Prostate gland (tissue), 2 donors: ENCODE data around the gene STX11. TPM values are rescaled to one million over a fixed set of nuclear protein-coding genes. Genes with fewer than 3 reads are reported as not detected.

ENCODE experiments used
- DNase-seq: peaks from one replicate; pipeline ENCODE4 v3.0.0-alpha.2; 2019; ENCODE audit warnings: low spot score
- H3K27ac ChIP-seq, 2 donors: fragments of 200-600 bp; sonication (generic); 2 replicates each; pipeline ENCODE4 v1.5.1; 2017 to 2019
- H3K27me3 ChIP-seq: fragments of 200-600 bp; sonication (generic); replicated peaks from 2 replicates; pipeline ENCODE4 v1.5.1; 2019; ENCODE audit not compliant: insufficient read depth
- H3K36me3 ChIP-seq, 2 donors: fragments of 200-600 bp; sonication (generic); 1 replicate in 1 of 2; 2 replicates in 1 of 2; pipeline versions ENCODE4 v1.5.1 to v1.8.1; 2017 to 2019
- H3K4me1 ChIP-seq: fragments of 200-600 bp; sonication (generic); replicated peaks from 2 replicates; pipeline ENCODE4 v1.5.1; 2019
- H3K4me3 ChIP-seq, 2 donors: fragments of 200-600 bp; sonication (generic); 2 replicates each; pipeline ENCODE4 v1.5.1; 2017 to 2019
- H3K9me3 ChIP-seq: fragments of 200-600 bp; sonication (generic); 2 replicates; pipeline ENCODE4 v1.5.1; 2017
- CTCF ChIP-seq, 4 experiments: fragments of 200-600 bp in 2 of 4; fragments of 450-650 bp in 2 of 4; sonication (generic) in 2 of 4; IDR thresholded peaks; 1 replicate in 3 of 4; 2 replicates in 1 of 4; pipeline ENCODE4 v1.5.1; 2016 to 2019; ENCODE audit warnings: antibody characterized with exemption in 4 of 4, mild to moderate bottlenecking in 2 of 4, moderate library complexity in 2 of 4
- POLR2A ChIP-seq: fragments of 450-650 bp; IDR thresholded peaks from one replicate; pipeline ENCODE4 v1.6.1; 2016; ENCODE audit warnings: antibody characterized with exemption, mild to moderate bottlenecking
- POLR2AphosphoS5 ChIP-seq: sonication (generic); formaldehyde crosslinking; IDR thresholded peaks from one replicate; pipeline ENCODE4 v1.6.1; 2017; ENCODE audit warnings: antibody characterized with exemption
- WGBS: methylation state at CpG from one replicate; pipeline ENCODE4 v1.1.5; 2018; 5-methylcytosine and 5-hydroxymethylcytosine counted together
- intact Hi-C: fragments of 100-400 bp; cut with DNase I; formaldehyde crosslinking; loops from one replicate; pipeline ENCODE4 v1.14.2; 2022
- total RNA-seq, 2 donors: library from RNA; depleted of rRNA; stranded (reverse); fragments of >200 nt; gene quantifications; one replicate each; pipeline ENCODE4 v1.1.0, GENCODE V29; 2016

STX11 gene
- total RNA-seq, 2 donors from 2014 or later = 1.4 to 8.0 TPM

- DNase-seq = no peak
- intact Hi-C loops = loop anchor here (10.0 kb wide), 1 partner anchor 369 kb away; the partner anchor contains the start of gene LTV1
- H3K9me3 ChIP-seq = no peaks in the 10 kb centered on the region
- H3K27ac ChIP-seq = no peak overlapping the region
- 93% methylated on average over 2 of the region's 2 CpGs for WGBS
- peaks cover 6% of the 10 kb centered on the region for H3K4me1 ChIP-seq
- TF ChIP-seq POLR2A (no peak), POLR2AphosphoS5 (no peak), CTCF (IDR thresholded peaks at IDR 0.05) (no peak)
- H3K27me3 ChIP-seq = no peaks in the 10 kb centered on the region
- H3K36me3 ChIP-seq = no peaks in the 10 kb centered on the region
- no peak overlapping the region for H3K4me3 ChIP-seq
Observed at GRCh38 chr6:144214029-144214428, 63.7 kb downstream of the STX11 start.

GRCh38 chr6:144214622-144215401, 64.5 kb downstream of the STX11 start:
- Histone ChIP-seq H3K27me3 (no peaks in the 10 kb centered on the region), H3K4me1 (peaks cover 6% of the 10 kb centered on the region), H3K36me3 (no peaks in the 10 kb centered on the region), H3K4me3 (no peak overlapping the region), H3K27ac (peak overlapping the region; percentile 93 to 95), H3K9me3 (no peaks in the 10 kb centered on the region)
- WGBS = 83% methylated on average over 16 of the region's 16 CpGs
- TF ChIP-seq POLR2A = no peak
- intact Hi-C loops = loop anchor here (5.0 to 10.0 kb wide), 4 partner anchors 72 to 370 kb away; partner anchors contain the start of genes LTV1, SF3B5 and UTRN
- DNase-seq = no peak

- no peak for TF ChIP-seq POLR2A
- TF ChIP-seq POLR2AphosphoS5 = no peak
- TF ChIP-seq CTCF (IDR thresholded peaks at IDR 0.05) = no peak
- intact Hi-C loops = loop anchor here (5.0 to 10.0 kb wide), 4 partner anchors 72 to 371 kb away; partner anchors contain the start of genes LTV1, SF3B5 and UTRN
- Histone ChIP-seq H3K36me3 (no peaks in the 10 kb centered on the region), H3K27me3 (no peaks in the 10 kb centered on the region), H3K4me3 (peak overlapping the region; percentile 52 to 58), H3K27ac (peak overlapping the region; percentile 93 to 95), H3K9me3 (no peaks in the 10 kb centered on the region), H3K4me1 (peaks cover 6% of the 10 kb centered on the region)
- WGBS = 27% methylated on average over 10 of the region's 10 CpGs
- DNase-seq = peak; percentile 20
Observed at GRCh38 chr6:144215402-144215931, 65.2 kb downstream of the STX11 start.

- H3K27ac ChIP-seq = peak overlapping the region; percentile 93 to 95
- intact Hi-C loops = loop anchor here (5.0 to 10.0 kb wide), 4 partner anchors 71 to 371 kb away; partner anchors contain the start of genes LTV1, SF3B5 and UTRN
- H3K4me3 ChIP-seq = peak overlapping the region; percentile 52 to 58
- H3K4me1 ChIP-seq = peaks cover 6% of the 10 kb centered on the region
- TF ChIP-seq CTCF (IDR thresholded peaks at IDR 0.05) = peak; percentile 50 to 84 (median 67)
- peak; percentile 45 for TF ChIP-seq POLR2A
- TF ChIP-seq POLR2AphosphoS5 = peak; percentile 81
- no peaks in the 10 kb centered on the region for H3K9me3 ChIP-seq
- H3K36me3 ChIP-seq = no peaks in the 10 kb centered on the region
- peak; percentile 96 for DNase-seq
- H3K27me3 ChIP-seq = no peaks in the 10 kb centered on the region
- under 1% methylated on average over 46 of the region's 61 CpGs for WGBS
Observed at GRCh38 chr6:144215932-144216667, 65.8 kb downstream of the STX11 start.

- TF ChIP-seq CTCF (IDR thresholded peaks at IDR 0.05) (peak in 1 of 4 experiments; percentile 25), POLR2A (no peak)
Observed at GRCh38 chr6:144216668-144217218, 66.4 kb downstream of the STX11 start.

More at GRCh38 chr6:144216668-144217218, 66.4 kb downstream of the STX11 start:
- Histone ChIP-seq H3K9me3 (no peaks in the 10 kb centered on the region), H3K36me3 (no peaks in the 10 kb centered on the region), H3K4me1 (peaks cover 6% of the 10 kb centered on the region), H3K27me3 (no peaks in the 10 kb centered on the region), H3K4me3 (peak overlapping the region; percentile 52 to 58), H3K27ac (peak overlapping the region; percentile 93 to 95)
- 4% methylated on average over 18 of the region's 18 CpGs for WGBS
- intact Hi-C loops = loop anchor here (5.0 to 10.0 kb wide), 4 partner anchors 71 to 372 kb away; partner anchors contain the start of genes LTV1, SF3B5 and UTRN
- no peak for DNase-seq
